Motor neuron (in vitro differentiated cells): ENCODE measurements around the gene SPATA6. TPM values are rescaled to one million over a fixed set of nuclear protein-coding genes. Genes with fewer than 3 reads are reported as not detected.
"Not testable (repeated sequence)": the region's sequence is repeated elsewhere in the genome, so short reads cannot be mapped to it uniquely, and the experiment has no call there.

Experiments
- ATAC-seq, 8 experiments: fragments of 200-7000 bp; cut with Tn5 transposase; replicated peaks in 6 of 8; 2 replicates each; pipeline ENCODE4 v1.8.0; 2021; ENCODE audit warnings: mild to moderate bottlenecking in 8 of 8, moderate library complexity in 8 of 8
- H3K27ac ChIP-seq, 2 donors: fragments of 250-450 bp; sonication (Bioruptor Pico); 2 replicates each; pipeline ENCODE4 v1.9.0; 2021; ENCODE audit warnings: antibody characterized with exemption in 2 of 2, mild to moderate bottlenecking in 2 of 2, moderate library complexity in 1 of 2
- H3K4me1 ChIP-seq, 2 donors: fragments of 250-450 bp; sonication (Bioruptor Pico); replicated peaks in 1 of 2; 2 replicates each; pipeline ENCODE4 v1.6.1; 2021; ENCODE audit warnings: antibody characterized with exemption in 2 of 2, mild to moderate bottlenecking in 2 of 2, moderate library complexity in 1 of 2
- H3K4me3 ChIP-seq, 5 donors: fragments of 250-450 bp; sonication (Bioruptor Pico); 2 replicates each; pipeline ENCODE4 v1.9.0; 2021; ENCODE audit warnings: antibody characterized with exemption in 5 of 5, mild to moderate bottlenecking in 5 of 5, moderate library complexity in 4 of 5
- WGBS, 10 experiments: fragments of 450-650 bp; shearing (Covaris generic); methylation state at CpG; one replicate each; pipeline ENCODE4 v1.0.0; 2022; 5-methylcytosine and 5-hydroxymethylcytosine counted together
- in situ Hi-C, 9 experiments: fragments of 400-800 bp; cut with MboI; loops; one replicate each; pipeline ENCODE4 v1.15.0; 2021; ENCODE audit warnings: low sequenced_read_pairs in 9 of 9, low pct_unique_long_range_greater_than_20kb in 2 of 9; ENCODE audit not compliant: unreplicated experiment in 9 of 9
- total RNA-seq, 8 experiments: library from RNA; unstranded; fragments of 300-600 nt; gene quantifications; 2 replicates each; pipeline versions ENCODE4 v1.2.3 to v1.2.4, GENCODE V29; 2022

The SPATA6 gene
- total RNA-seq, 8 experiments from 2014 or later, result 0.61 to 37.4 (median 9.5) TPM

- ATAC-seq, result no peak
- no peak overlapping the region for H3K4me3 ChIP-seq
- WGBS, 10 experiments, result 58 to 86% (median 80%) methylated on average over 2 to 6 of the region's 6 CpGs
- no peak overlapping the region for H3K27ac ChIP-seq
- no peaks in the 10 kb centered on the region for H3K4me1 ChIP-seq
- in situ Hi-C loops, result no loop called here
Observed at GRCh38 chr1:48442864-48443619, 29.0 kb downstream of the SPATA6 start.

GRCh38 chr1:48440786-48441185, 31.2 kb downstream of the SPATA6 start:
- 80 to 100% (median 94%) methylated on average over 1 to 3 of the region's 3 CpGs; no CpG with 5 or more reads in 5 of the 10 experiments for WGBS, 10 experiments
- H3K4me1 ChIP-seq, H3K4me3 ChIP-seq, H3K27ac ChIP-seq, in situ Hi-C loops, ATAC-seq: not testable (repeated sequence)

- no peak overlapping the region for H3K27ac ChIP-seq
- 49 to 100% (median 94%) methylated on average over 1 to 7 of the region's 9 CpGs; no CpG with 5 or more reads in 2 of the 10 experiments for WGBS, 10 experiments
- H3K4me3 ChIP-seq, result no peak overlapping the region
- ATAC-seq, result no peak
- H3K4me1 ChIP-seq, result no peaks in the 10 kb centered on the region
- in situ Hi-C loops, result no loop called here
Observed at GRCh38 chr1:48439380-48439779, 32.6 kb downstream of the SPATA6 start.

- in situ Hi-C loops, result not testable (repeated sequence)
Observed at GRCh38 chr1:48437379-48437778, 34.6 kb downstream of the SPATA6 start.

GRCh38 chr1:48435312-48436002, 36.5 kb downstream of the SPATA6 start:
- in situ Hi-C loops, ATAC-seq, H3K27ac ChIP-seq: not testable (repeated sequence)

More at GRCh38 chr1:48437379-48437778, 34.6 kb downstream of the SPATA6 start:
- H3K27ac ChIP-seq, ATAC-seq, H3K4me1 ChIP-seq, H3K4me3 ChIP-seq: not testable (repeated sequence)

GRCh38 chr1:48430832-48431231, 41.2 kb downstream of the SPATA6 start:
- H3K27ac ChIP-seq, result no peak overlapping the region
- no peak for ATAC-seq
- in situ Hi-C loops, result no loop called here
- H3K4me1 ChIP-seq, result no peaks in the 10 kb centered on the region
- WGBS, 10 experiments, result 18 to 100% (median 88%) methylated on average over 1 of the region's 1 CpG
- no peak overlapping the region for H3K4me3 ChIP-seq

More at GRCh38 chr1:48435312-48436002, 36.5 kb downstream of the SPATA6 start:
- H3K4me1 ChIP-seq, H3K4me3 ChIP-seq: not testable (repeated sequence)
- 67 to 100% (median 92%) methylated on average over 1 to 17 of the region's 29 CpGs; no CpG with 5 or more reads in 1 of the 10 experiments for WGBS, 10 experiments

- no peak for ATAC-seq
- WGBS, 10 experiments, result 56 to 100% (median 76%) methylated on average over 1 of the region's 1 CpG; no CpG with 5 or more reads in 2 of the 10 experiments
- H3K27ac ChIP-seq, result no peak overlapping the region
- in situ Hi-C loops, result no loop called here
- H3K4me3 ChIP-seq, result no peak overlapping the region
- no peaks in the 10 kb centered on the region for H3K4me1 ChIP-seq
Observed at GRCh38 chr1:48422009-48422408, 50.0 kb downstream of the SPATA6 start.

- Histone ChIP-seq H3K4me3 (no peak overlapping the region), H3K27ac (no peak overlapping the region), H3K4me1 (no peaks in the 10 kb centered on the region)
- 17 to 100% (median 100%) methylated on average over 1 of the region's 1 CpG; no CpG with 5 or more reads in 2 of the 10 experiments for WGBS, 10 experiments
- in situ Hi-C loops, result no loop called here
- ATAC-seq, result no peak
Observed at GRCh38 chr1:48418742-48419141, 53.3 kb downstream of the SPATA6 start.

- no peak overlapping the region for H3K27ac ChIP-seq
- WGBS, 10 experiments, result 32 to 100% (median 88%) methylated on average over 1 to 4 of the region's 4 CpGs
- H3K4me3 ChIP-seq, result no peak overlapping the region
- ATAC-seq, result no peak
- H3K4me1 ChIP-seq, result no peaks in the 10 kb centered on the region
- in situ Hi-C loops, result no loop called here
Observed at GRCh38 chr1:48415050-48415449, 57.0 kb downstream of the SPATA6 start.

- WGBS, 10 experiments, result 67 to 100% (median 94%) methylated on average over 1 to 2 of the region's 2 CpGs; no CpG with 5 or more reads in 1 of the 10 experiments
- in situ Hi-C loops, result no loop called here
- Histone ChIP-seq H3K4me1 (no peaks in the 10 kb centered on the region), H3K27ac (no peak overlapping the region), H3K4me3 (no peak overlapping the region)
- peak in 1 of 8 experiments; percentile 14 for ATAC-seq
Observed at GRCh38 chr1:48414264-48414663, 57.7 kb downstream of the SPATA6 start.

- 64 to 100% (median 96%) methylated on average over 1 to 2 of the region's 2 CpGs; no CpG with 5 or more reads in 3 of the 10 experiments for WGBS, 10 experiments
- H3K27ac ChIP-seq, result no peak overlapping the region
- in situ Hi-C loops, result no loop called here
- ATAC-seq, result no peak
- H3K4me1 ChIP-seq, result no peaks in the 10 kb centered on the region
- no peak overlapping the region for H3K4me3 ChIP-seq
Observed at GRCh38 chr1:48405940-48406339, 66.1 kb downstream of the SPATA6 start.

GRCh38 chr1:48405400-48405799, 66.6 kb downstream of the SPATA6 start:
- H3K4me3 ChIP-seq, result no peak overlapping the region
- H3K4me1 ChIP-seq, result no peaks in the 10 kb centered on the region
- in situ Hi-C loops, result no loop called here
- no peak for ATAC-seq
- no peak overlapping the region for H3K27ac ChIP-seq
- 0 to 100% (median 100%) methylated on average over 1 of the region's 1 CpG; no CpG with 5 or more reads in 3 of the 10 experiments for WGBS, 10 experiments

GRCh38 chr1:48402599-48402998, 69.4 kb downstream of the SPATA6 start:
- ATAC-seq, result no peak
- Histone ChIP-seq H3K27ac (no peak overlapping the region), H3K4me1 (no peaks in the 10 kb centered on the region), H3K4me3 (no peak overlapping the region)
- WGBS, 10 experiments, result 20 to 100% (median 94%) methylated on average over 1 to 2 of the region's 2 CpGs; no CpG with 5 or more reads in 2 of the 10 experiments
- in situ Hi-C loops, result no loop called here
